GM19239 (cell line): Measurements from ENCODE around the gene HHAT.

ENCODE experiments used
- DNase-seq: peaks from one replicate; pipeline ENCODE4 v3.0.0; 2011; ENCODE audit warnings: low spot score; ENCODE audit not compliant: insufficient read length
- FAIRE-seq: peaks from 2 replicates; lab custom pipeline; 2011; peaks lifted over from hg19 to GRCh38; lab: Jason Lieb, UNC

HHAT gene

DNA sequence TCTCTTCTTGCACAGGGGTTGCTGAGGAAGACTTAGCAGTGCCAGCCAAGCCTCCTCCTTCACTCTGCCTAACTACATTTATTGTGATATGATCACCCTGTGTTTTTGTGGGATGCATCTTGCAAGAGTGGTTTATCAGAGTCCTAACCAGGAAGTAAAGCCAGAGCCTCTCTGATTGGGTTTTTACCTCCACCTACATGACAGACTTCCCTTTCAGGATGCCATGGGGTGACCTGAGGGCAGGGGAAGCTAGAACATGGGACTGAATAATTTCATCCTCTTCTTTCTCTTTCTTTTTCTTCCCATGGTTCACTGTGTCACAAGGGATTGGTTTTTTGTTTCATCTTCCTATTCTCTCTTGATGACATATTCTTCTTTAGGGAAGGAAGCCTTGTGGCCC lies 146.6 kb downstream of the HHAT start:
- FAIRE-seq: no peak
- DNase-seq: no peak

GRCh38 chr1:210475806-210476205 lies 147.1 kb downstream of the HHAT start:
- no peak for FAIRE-seq

GRCh38 chr1:210476730-210477129 lies 148.0 kb downstream of the HHAT start:
- no peak for FAIRE-seq
- DNase-seq: no peak

More at GRCh38 chr1:210475806-210476205, 147.1 kb downstream of the HHAT start:
- no peak for DNase-seq

GRCh38 chr1:210477328-210477924 lies 148.7 kb downstream of the HHAT start:
- no peak for DNase-seq
- FAIRE-seq: no peak

GRCh38 chr1:210478820-210479219 lies 150.1 kb downstream of the HHAT start:
- DNase-seq: no peak

DNA sequence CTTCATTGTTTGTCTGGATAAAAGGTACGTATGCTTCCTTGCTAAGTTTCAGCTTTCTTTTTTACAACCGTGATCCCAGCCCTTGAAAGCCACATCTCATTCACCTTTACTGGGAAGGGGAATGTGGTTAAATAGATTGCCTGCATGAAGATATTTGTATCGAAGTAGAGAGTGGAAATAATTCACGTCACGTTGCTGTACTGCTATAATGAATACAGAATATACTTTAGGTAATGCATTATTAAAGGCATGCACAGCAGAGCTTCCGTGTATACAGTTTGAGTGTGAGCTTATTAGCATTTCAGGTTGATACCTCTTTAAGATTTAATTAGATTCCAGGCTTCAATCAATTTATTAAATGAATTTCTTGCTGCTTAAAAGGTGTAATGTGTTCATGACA lies 153.8 kb downstream of the HHAT start:
- no peak for FAIRE-seq

More at GRCh38 chr1:210478820-210479219, 150.1 kb downstream of the HHAT start:
- no peak for FAIRE-seq

DNA sequence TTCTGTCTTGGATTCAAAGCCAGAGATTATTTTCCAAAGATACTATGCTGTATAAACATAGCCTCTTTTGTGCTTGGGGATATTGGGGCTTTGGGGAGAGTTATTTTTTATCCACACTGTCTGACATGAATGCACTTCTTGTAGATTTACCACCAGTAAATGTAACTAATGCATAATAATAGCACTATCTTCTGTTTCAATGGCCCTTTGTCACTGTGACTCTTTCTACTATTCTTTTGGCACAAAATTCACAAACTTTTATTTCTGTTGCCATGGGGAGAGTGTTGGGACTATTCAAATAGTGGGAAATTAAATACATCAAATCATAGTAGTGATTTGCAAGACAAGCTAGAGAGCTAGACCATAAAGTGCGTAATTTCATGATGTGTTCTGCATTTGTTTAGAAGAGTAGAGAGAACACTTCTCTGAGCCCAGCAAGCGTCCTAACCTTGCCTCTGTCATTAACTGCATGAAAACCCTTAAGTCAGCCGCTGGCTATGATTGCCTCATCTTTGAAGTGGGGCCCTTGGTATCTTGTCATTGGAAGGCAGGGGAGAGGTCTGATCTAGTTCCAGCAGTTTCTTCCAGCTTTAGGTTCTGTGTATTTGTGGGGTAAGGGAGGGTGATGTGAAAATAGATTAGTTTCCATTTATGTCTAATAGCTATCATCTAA lies 154.4 kb downstream of the HHAT start:
- DNase-seq (no peak), FAIRE-seq (no peak)

More for the DNA sequence above, 153.8 kb downstream of the HHAT start:
- no peak for DNase-seq

GRCh38 chr1:210483821-210484220 lies 155.1 kb downstream of the HHAT start:
- no peak for DNase-seq
- FAIRE-seq: no peak

DNA sequence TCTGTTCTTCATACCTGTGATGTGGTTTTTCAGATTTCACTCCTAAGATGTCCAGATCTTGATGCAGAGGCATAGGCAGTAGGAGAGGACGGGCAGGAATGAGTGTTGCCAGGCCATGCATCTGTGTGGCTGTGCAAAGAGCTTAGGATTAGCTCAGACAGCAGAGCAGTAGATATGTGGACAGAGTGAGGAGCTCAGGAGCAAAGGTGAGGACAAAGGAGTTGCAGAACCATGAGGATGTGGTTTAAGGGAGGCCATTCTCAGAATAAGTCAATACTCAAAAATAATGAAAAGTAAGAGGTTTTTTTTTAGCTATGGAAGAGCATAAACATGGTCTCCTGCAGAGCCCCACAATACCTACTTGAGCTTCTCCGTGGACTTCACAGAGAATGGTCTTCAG lies 158.3 kb downstream of the HHAT start:
- DNase-seq (no peak), FAIRE-seq (no peak)

GRCh38 chr1:210489491-210489890 lies 160.8 kb downstream of the HHAT start:
- FAIRE-seq (no peak), DNase-seq (no peak)

GRCh38 chr1:210490781-210491180 lies 162.1 kb downstream of the HHAT start:
- FAIRE-seq (no peak), DNase-seq (no peak)

DNA sequence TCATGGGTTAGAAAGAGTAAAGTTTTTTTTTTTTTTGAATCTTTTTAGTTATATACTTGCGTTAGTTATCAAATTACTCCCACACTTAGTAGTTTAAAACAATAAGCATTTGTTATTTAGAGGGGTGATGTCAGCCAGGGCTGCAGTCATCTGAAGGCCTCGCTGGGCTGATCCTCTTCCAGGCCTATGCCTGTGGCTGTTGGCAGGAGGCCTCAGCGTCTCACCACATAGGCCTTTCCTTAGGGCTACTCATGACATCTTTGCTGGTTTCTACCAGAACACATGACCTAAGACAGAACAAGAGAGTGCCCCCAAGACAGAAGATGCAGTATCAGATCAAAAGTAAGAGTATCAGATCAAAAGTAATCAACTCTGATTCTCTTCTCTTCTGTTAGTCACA lies 167.4 kb downstream of the HHAT start:
- no peak for DNase-seq
- FAIRE-seq: no peak

DNA sequence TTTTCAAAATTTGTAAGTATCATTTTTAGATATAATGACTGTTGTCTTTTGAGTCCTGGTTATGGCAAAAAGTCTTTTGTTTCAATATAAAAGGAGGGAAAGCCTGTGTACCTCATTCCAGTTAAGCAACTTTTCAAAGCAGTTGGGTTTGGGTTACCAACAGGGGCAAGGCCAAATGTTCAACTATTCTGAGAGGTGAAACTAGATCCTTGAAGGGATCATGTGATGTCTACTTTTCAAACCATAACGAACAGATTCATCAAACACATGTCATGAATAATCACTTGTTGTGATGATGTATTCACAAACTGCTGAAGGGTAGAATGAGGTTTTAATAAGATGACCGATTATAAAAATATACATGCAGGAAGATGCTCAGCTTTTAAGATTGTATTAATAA lies 171.3 kb downstream of the HHAT start:
- DNase-seq (no peak), FAIRE-seq (no peak)

DNA sequence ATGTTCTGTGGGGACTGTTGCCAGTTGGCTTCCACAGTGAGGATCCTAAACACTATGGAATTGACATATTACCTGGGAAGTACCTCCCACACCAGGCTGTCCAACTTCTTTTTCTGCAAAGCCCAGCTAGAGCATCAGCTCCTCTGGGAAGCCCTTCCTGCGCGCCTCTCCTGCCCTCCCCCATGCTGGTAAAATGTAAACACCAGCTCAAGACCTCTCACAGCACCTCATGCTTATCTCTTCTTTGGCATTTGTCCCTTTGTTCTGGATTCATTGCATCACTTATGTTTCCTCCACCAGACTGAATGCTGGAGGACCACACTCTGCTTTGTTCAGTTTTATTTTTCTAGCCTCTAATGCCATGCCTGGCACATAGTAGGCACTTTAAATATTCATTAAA lies 172.1 kb downstream of the HHAT start:
- FAIRE-seq (no peak), DNase-seq (no peak)

GRCh38 chr1:210504286-210504685 lies 175.6 kb downstream of the HHAT start:
- no peak for FAIRE-seq
- DNase-seq: no peak

- DNase-seq (no peak), FAIRE-seq (no peak)
Observed at GRCh38 chr1:210505601-210506496, 177.1 kb downstream of the HHAT start.

DNA sequence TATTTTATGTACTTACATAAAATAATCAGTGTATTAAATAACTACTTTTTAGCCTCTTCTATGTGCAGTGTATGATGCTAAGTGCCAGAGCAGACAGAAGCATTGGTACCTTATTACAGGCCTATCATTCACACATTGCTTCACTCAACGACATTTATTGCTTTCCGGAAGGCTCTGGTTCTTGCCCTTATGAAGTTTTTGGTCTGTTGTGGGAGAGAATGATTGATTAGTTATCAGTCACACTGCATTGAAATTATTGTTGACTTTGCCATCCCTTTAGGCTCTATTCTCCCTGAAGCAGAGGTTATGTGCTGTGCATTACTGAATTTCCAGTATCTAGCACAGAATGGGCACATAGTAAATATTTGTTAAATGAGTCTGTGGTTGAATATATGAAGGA lies 178.0 kb downstream of the HHAT start:
- DNase-seq (no peak), FAIRE-seq (no peak)

- FAIRE-seq: no peak
- no peak for DNase-seq
Observed at GRCh38 chr1:210516092-210516656, 187.5 kb downstream of the HHAT start.

DNA sequence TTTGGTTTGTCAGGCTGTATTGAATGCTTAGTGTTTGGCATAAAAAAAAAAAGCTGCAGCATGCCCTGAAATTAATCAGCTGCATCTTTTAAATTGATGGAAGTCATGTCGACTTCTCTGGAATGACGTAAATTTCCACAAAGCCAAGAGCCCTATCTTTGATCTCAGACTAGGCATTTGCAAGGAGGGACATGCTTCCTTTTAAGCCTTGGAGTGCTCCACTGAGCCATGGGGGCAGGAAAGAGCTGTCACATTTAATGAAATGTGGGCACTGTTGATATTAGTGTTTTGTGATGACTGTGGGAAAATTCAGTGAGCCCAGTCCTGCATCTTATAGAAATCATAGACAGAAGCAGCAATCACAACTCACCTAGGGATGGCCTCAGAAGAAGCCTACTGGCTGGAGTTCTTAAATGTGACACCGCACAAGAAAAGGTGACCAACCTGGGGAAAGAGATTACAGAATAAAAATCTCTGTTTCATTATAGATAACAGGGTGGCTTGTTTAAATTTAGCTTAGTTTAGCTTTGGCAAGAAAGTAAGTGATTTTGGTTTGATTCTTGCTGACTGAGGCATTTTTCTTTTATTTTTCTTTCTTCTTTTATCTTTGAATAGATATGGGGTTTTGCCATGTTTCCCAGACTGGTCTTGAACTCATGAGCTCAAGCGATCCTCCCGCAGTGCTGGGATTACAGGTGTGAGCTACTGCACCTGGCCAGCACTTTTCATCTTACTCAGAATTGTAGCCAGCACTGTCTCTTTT lies 188.2 kb downstream of the HHAT start:
- FAIRE-seq: no peak
- DNase-seq: no peak

DNA sequence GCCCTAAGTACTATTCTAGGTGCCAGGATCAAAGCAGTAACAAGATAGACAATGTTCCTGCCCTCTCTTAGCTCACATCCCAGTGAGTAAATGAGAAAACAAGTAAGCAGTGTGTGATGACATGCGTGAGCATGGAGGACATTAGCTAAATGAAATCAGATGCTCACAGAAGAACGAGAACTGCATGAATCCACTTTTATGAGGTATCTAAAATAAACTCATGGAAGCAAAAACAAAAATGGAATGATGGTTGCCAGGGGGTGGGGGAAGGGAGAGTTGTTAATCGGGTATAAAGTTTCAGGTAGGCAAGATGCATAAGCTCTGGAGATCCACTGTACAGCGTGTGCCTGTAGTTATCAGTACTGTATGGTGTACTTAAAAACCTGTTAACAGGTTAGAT lies 195.1 kb downstream of the HHAT start:
- DNase-seq: no peak
- no peak for FAIRE-seq
